ENCODE data around the gene RARA.

DNA sequence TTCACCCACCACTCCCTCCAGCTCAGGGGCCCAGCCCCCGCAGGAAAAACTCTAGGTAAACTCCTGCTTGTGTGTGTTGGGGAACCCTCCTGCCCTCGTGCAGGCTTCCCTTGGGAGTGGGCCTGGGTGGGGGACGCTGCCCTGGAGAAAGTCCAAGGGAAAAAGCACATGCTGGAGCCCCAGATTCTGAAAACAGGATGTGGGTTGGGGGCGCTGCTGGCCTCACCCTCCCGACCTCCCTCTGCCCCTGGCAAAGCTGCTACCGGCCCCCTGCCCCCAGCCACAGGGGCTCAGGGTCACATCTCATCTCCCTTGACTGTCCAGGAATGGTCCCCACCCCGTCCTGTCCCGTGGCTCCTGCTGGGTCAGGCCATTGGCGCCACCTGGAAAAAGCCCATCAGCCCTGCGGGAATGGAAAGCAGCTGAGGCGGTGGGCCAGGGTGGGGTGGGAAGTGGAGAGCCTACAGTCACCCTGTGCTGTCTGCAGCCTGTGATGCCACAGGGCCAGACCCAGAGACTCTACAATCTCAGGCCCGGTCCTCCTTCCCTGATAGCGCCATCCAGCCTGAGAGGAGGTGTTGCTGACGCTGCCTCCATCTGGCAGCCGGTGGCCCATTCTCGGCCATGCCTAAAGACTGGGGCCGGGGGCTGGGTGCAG, 58.0 kb downstream of the RARA start:
- no peak for TF ChIP-seq CTCF (tag by site-specific recombination; IDR thresholded peaks at IDR 0.05)
- no peak for TF ChIP-seq MYNN (tag by site-specific recombination; IDR thresholded peaks at IDR 0.05; ENCODE audit: borderline replicate concordance)
- TF ChIP-seq YY2 (tag by site-specific recombination; IDR thresholded peaks at IDR 0.05): no peak
- TF ChIP-seq ZNF830 (tag by site-specific recombination; IDR thresholded peaks at IDR 0.05; ENCODE audit: low read depth): no peak
- no peak for TF ChIP-seq ZNF777 (tag by site-specific recombination; IDR thresholded peaks at IDR 0.05; ENCODE audit: borderline replicate concordance)
- no peak for TF ChIP-seq ZNF174 (tag by site-specific recombination; IDR thresholded peaks at IDR 0.05)
- no peak for TF ChIP-seq REPIN1 (tag by site-specific recombination; IDR thresholded peaks at IDR 0.05; ENCODE audit: low read depth)
